Stimulated activated CD4-positive, alpha-beta T cell treated with anti-CD3 and anti-CD28 coated beads, TNF-alpha, amount 100 ng/mL, for 48 hours (primary cell): Measurements from ENCODE around the gene MTF2.
A peak's percentile ranks its signal among the peaks of the same experiment; 100 is the strongest.

Source experiments
- DNase-seq, 3 donors: peaks; one replicate each; pipeline ENCODE4 v3.0.0-alpha.2; 2020; ENCODE audit warnings: low read depth in 3 of 3

MTF2 gene

GRCh38 chr1:93180723-93181613, 101.9 kb downstream of the MTF2 start, which contains the start of gene CCDC18:
CCDC18 (plus strand) TSS chr1:93180724; CDS start chr1:93183362, 2,638 bp downstream.
- peak in 2 of 3 donors; percentile 34 to 50 for DNase-seq

GRCh38 chr1:93186667-93187066, 107.6 kb downstream of the MTF2 start:
- DNase-seq, result no peak
